Measurements from ENCODE around the gene GMPR.

The GMPR gene

DNA sequence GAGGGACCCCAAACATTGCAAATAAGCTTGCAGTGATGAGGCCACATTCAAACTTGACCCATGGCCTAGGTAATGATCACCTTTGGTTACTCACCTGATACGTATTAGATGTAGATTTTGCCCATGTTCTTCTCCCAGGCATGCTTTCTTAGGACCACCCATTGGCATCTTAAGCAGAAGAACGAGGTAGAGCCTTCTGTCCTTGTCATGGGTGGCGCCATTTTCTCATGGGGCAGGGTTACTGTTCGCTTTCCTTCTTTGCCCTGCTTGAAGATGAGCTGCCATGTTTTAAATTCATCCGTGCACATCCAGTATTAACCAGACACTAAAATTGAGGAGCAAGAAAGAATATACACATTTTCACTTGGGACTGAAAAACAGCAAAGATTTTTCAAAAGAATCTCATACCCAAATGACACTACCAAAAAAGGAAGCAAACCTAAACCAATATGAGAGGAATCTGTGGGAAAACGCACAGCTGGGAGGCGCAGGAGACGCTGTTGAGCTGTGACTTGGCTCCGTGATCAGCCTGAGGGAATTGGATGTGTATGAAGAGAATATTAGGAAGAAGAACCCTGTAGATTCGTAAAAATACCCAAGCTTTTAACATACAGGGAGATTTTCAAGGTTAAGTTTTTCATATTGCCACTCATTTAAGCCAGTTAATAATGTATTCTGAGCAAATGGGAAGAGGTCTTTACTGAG lies 36.6 kb downstream of the GMPR start:
- no peak for DNase-seq

DNA sequence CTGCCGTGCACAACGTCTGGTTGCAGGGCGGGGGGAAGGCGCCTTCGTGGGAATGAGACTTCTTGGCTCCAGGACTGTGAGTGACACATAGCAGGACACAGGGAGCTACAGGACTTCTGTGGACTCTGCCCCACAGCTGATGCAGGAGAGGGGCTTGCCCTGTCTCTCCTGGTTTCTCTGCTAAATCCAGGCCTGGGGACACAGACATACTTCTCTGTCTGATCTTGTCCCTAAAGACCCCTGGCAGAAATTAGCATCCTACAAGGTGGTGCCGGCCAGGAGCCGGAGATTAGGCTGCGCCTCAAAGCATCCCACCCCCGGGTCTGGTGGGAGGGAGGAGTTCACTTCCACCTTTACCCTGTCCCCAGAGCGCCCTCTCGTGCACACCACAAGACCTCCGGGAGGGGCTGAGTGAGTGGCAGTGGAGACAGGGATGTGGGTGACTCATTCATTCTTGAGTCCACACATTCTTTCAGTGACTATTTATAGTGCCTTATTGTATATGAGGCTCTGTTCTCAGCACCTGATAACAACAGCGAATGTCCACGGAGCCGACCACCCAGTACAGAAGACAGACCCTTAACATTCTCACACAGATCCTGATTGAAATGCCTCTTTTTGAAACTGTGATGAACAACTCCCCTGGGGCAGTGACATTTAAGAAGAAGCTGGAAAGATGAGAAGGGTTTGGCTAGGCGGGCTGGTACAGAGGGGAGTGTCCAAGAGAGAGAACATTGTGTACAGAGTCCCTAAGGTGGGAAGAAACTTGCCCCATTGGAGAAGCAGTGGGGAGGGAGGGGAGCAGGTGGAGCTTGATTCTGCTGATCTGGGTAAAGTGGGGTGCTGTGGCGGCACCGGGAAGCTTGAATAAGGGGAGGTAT lies 39.0 kb downstream of the GMPR start:
- no peak for DNase-seq

DNA sequence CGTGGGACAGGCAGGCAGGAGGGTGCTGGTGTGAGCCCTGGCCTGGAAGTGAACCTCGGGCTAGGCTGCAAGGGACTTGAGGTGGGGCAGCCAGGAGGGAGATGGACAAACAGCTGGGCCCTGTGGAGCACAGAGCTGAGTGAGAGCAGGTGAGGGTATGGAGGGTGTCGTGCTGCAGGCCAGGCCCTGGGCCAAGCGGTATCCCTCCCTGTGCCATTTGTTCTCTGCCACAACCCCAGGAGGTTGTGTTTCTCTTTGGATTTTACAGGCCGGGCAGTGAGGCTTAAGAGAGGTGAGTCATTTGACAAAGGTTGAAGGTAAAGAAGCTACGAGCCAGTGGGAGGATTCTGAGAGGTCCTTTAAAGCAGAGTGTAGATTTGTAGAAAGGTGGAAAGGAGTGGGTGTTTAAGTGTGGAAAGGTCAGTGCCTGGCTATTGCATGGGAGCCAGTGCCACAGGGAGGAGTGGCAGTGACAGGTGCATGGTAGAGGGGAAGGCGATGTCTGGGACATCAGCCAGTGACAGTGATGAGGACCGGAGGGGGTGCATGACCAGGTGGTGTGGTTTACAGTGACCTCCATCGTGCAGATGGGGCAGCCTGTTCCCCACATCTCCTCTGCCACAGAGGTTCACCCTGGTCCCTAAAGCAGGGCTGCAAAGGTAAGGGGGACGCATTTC lies 39.8 kb downstream of the GMPR start:
- DNase-seq: no peak

DNA sequence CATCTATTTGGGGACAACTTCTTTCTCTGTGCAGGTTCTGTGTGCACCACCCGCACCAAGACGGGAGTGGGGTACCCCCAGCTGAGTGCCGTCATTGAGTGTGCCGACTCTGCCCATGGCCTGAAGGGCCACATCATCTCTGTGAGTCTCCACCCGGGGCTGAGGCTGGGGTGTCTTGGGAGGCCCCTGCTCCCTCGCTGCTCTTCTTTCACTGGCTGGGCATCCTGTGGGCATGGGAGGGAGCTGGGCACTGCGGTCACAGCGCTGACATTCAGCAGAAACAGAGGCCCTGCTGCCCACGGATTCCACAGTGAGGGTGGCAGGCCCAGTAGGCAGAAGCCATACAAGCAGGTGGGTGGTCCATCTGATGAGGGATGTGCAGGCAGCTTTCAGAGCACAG lies 40.4 kb downstream of the GMPR start:
- no peak for DNase-seq

DNA sequence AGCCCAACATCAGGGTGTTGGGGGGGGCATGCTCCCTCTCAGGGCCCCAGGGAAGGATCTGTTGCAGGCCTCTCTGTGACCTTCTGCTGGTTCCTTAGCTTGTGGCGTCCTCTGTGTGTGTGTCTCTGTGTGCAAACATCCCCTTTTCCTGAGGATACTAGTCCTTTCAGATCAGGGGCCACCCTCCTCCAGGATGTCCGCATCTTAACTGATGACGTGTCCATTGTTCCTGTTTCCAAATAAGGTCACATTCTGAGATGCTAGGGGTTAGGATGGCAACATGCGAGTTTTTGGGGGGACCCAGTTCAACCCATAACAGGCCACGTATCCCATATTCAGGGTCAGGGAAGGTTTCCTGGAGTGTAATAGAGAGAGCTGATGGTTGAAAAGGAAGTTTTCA lies 40.9 kb downstream of the GMPR start:
- no peak for DNase-seq

DNA sequence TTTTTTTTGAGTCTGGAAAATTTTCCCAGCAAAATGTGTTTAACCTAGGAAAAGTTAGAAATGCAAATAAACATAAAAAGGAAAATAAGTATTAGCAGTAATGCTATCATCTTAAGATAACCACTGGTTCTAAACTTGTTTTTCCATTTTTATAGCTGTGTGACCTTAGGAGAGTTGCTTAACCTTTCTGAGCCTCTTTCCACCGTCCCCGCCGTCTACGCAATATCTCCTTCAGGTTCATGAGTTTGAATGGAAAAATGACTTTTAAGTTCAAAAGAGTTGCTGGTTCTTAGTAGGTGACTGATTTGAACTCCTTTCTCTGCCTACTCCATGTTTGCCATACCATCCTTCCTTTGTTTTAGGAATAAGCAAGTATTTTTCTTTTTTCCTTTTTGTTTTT lies 44.0 kb downstream of the GMPR start:
- DNase-seq: no peak

DNA sequence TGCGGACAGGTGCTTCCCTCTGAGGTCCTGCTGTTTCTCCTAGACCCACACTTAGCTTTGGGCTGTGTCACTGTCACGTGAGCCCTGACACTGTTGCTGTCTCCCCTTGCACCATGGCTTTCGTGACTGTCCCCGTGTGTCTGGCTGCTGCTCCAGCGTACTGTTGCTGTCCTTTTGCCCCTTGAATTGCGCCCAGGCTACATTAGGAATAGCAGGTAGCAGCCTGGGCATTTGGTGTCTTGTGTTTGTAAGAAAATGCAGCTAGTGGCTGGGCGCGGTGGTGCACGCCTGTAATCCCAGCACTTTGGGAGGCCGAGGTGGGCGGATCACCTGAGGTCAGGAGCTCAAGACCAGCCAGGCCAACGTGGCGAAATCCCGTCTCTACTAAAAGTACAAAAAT lies 46.1 kb downstream of the GMPR start:
- DNase-seq: no peak

DNA sequence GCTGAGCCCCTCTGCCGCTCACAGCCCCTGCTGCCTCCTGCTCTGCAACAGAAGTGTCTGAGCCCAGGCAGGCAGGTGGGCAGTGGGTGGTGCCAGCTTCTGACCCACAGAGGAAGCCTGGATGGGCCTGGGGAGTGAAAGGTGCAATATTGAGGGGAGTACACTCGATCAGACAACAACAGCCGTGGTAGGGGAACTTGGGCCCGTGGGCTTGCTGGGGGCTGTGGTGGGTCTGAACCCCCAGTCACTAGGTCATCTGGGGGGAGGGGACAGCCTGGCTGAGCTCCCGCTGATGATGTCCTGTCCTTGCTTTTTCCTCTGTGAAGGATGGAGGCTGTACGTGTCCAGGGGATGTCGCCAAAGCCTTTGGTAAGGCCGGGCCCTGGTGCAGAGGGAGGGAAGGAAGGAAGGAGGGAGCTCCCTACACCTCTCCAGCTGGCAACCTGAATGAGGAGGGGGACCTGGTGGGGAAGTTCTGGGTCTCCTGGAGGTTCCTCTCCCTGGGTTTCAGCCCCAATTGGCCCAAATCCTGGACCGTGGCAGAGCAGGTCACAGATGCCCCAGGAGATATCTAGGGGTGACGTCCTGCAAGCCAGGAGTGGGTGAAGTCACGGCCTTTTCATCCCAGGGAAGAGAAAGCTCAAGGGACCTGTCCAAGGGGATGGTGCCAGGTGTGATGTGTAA lies 47.2 kb downstream of the GMPR start:
- DNase-seq: no peak

DNA sequence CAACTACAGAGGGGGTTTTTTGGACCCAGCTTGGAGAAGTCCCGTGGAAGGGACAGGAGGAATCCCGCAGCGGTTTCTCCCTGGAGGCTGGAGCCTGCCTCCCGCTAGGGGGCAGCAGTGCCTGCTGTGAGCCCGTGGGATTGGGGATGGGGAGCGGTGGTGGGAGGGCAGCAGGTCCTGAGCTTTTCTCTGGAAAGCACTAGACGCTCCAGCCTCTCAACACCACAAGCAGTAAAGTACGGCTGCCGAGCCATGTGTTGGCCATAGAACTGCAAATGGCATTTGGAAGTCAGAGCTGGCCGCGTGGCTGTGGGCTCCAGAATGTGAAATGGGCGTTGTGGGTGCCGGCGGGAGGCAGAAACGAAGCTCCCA lies 47.8 kb downstream of the GMPR start:
- peak; percentile 25 for DNase-seq

DNA sequence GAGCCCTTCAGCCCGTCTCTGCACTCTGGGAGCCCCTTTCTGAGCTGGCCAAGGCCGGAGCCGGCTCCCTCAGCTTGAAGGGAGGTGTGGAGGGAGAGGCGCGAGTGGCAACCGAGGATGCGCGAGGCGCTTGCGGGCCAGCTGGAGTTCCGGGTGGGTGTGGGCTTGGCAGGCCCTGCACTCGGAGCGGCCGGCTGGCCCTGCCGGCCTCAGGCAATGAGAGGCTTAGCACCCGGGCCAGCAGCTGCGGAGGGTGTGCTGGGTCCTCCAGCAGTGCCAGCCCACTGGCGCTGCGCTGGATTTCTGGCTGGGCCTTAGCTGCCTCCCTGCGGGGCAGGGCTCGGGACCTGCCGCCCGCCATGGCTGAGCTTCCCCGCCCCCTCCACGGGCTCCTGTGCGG lies 49.8 kb downstream of the GMPR start:
- no peak for DNase-seq

DNA sequence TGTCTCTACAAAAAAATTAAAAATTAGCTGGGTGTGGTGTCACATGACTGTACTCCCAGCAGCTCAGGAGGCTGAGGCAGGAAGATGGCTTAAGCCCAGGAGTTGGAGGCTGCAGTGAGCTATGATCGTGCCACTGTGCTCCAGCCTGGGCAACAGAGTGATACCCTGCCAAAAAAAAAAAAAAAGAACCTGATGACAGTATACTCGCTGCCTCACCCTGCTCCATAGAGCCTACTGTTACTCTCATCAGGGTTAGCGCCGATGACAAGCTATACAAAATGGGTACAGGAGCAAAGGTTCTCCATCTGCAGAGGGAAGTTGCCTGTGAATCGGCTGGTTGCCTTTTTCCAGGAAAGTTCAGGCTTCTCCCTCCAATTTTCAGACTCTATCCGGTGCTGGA lies 53.4 kb downstream of the GMPR start:
- DNase-seq: no peak

DNA sequence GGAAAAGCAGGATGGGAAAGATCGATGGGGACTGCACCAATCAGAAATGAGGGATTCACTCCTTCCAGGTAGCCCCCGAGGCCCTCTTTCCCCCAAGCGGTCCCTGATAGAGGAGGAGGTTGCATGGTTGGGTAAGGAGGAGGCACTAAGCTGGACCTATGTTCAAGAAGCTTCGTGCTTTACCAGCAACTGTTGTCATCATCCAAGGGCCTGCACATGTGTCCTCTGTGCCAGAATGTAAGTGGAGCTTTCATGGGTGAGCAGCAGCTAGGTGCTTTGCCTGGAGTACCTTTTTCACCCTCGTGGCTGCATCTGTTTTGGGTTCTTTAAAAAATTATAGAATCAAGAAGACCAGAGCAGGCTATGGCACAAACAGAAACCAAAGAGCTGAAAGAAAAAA lies 54.0 kb downstream of the GMPR start:
- no peak for DNase-seq

DNA sequence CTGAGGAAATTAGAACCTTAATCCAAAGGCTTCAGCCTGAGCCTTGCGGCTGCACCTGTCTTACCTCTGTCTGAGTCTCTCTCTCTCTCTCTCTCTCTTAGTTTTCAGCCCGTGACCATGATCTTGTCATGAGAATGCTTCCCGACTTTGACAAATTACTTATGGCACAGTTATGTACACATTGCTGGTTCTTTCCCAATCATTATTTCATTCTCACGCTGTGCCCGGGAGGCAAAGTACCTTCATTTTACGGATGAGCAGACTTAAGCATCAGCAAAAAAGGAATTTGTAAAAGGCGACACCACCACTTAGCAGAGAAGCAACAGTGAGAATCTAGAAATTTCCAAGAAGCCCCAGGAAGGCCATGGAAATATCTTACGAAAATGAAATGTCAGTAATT lies 54.6 kb downstream of the GMPR start:
- no peak for DNase-seq

DNA sequence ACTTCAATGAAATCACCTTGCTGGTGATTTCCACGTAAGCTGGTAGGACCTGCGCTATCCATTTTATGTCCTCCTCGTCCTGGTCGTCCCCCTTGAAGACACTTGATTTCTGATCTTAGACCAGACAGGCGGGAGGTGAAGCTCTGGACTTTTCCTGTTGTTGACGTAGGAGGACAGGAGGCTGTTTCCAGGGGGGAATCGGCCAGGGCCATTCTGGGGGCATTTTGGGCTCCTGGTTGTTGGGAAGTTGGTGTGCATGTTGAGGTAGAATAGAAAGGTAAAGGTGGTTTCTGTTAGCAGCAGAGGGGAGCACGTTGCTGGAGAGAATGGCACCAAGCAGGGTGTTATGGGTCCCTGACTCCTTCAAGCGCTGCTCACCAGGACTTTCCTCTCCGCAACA lies 56.0 kb downstream of the GMPR start:
- DNase-seq: no peak

DNA sequence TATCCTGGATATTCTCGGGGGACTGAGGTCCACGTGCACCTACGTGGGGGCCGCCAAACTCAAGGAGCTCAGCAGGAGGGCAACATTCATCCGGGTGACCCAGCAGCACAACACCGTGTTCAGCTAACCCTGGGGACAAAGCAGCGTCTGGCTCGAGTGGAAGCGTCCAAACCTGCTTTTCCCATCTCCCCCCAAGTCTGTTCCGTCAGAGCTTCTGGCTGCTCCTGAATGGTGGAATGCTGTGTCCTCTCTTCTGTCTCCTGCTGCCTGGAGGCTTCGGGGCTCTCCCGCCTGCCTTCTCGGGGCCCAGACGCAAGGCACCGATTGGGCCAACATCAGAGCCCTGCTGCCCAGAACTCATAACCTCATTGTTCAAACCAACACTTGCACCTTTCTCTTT lies 56.7 kb downstream of the GMPR start:
- no peak for DNase-seq

DNA sequence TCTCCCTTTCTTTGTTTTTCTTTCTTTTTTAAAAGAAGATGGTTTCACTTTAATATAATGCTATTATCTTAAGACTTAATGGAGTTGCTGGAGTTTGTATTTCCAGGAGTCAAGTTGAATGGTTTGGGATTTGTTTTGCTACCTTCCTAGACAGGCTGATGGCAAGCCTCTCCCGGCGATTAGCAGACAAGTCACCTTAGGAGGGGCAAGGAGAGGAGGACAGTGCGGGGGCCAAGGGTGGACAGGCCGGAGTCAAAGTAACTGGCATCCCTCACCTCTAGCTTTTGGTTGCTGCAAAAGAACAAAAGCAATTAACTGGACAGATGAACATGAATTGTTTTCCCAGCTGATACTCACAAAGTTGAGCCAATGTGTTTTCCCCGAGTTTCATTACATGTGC lies 57.1 kb downstream of the GMPR start:
- DNase-seq: no peak

DNA sequence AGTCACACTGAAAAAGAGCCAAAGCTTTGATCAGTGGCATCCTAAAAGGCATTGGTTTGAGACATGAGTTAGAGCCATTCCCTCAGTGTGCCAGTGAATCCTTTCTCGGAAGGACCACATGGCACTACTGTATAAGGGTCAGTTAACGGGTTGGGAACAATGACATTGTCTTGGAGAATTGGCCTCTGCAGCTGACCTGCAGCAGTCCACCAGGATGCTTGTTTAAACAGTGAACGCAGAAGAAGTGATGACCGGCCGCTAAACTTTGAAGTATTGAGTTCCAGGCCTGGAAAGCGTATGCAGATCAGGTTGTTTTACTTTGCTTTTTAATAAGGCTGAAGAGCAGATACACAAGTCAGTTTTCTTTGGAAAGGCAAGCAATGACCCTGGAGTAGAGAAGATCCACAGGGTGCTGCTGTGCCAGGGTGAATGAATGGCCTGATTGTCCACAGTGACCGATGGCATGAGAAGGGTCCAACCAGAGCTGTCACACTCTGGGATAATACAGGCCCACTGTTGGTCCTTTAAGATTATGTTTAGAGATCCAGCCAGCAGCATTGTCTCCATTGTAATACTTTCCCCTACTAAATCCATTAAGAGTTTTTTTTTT lies 57.8 kb downstream of the GMPR start:
- DNase-seq: no peak

DNA sequence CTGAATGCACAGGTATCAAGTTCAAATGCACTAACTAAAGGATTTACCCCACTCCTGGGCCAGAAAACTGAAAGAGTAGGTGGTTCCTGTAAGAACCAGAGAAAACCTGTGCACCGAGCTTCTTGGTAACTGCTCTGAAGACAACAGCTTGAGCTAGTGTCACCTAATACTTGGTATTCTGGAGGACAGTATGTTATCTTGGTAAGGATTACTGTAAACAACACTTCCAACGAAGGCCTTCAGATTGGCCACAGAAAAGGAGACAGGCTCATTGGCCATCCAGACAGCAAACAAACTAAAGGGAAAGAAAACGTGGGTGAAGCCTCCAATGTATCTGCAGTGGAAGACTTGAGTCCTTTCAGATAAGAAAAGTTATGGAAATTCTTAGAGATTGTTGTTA lies 61.5 kb downstream of the GMPR start:
- no peak for DNase-seq

DNA sequence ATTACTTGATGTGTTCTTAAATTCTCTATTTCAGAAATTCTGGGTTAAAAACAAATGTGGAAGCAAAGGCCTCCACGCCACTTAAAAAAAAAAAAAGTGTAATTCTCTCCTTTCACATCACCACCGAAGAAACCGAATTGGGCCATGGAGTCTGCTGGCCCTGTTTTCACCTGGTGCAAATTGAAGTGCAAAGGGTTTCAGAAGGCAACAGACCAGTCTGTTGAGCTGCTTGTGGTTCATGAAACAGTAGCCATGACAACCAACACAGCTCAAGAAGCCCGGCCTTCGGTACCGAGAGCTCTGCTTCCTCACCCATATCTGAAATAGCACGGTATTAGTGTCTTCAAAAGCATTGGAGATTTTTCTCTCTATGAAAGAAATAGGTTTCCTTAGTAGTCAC lies 63.1 kb downstream of the GMPR start:
- DNase-seq: no peak

DNA sequence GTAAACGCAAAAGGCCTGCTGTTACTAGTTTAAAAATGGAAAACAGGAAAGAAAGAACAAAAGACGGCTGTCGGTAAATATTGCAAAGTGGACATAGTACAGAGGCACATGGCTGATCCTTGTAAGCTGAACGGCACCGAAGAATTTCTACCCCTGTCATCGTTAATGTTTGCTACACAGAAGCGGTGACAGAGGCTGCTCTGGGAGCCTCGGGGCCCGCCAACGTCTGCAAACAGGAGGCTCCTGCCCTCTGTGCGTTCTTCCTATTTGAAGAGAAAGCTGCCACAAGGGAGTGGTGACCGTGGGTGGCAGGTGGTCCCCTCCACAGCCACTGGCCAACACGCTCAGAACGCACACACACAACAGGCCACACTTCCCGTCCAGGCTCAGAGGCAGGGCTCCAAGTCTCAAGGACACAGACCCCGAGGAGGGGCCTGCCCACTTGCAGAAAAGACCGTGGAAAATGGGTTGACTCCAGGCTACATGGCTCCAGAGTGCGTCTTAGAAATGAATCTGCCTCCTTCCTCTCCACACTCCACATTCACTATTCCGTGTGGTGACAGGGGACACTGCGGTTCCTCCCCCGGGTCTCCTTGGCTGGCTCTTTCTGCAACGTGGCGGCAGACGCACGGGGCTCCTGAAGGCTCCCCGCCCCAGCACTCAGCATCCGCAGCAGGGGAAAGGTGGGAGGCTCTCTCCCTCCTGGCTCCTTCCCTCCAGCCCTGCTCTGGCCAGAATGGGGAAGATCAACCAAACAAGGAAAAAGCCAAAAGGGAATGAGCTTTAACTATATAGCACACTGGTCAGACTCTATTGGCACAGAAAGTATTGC lies 64.5 kb downstream of the GMPR start:
- DNase-seq: no peak

DNA sequence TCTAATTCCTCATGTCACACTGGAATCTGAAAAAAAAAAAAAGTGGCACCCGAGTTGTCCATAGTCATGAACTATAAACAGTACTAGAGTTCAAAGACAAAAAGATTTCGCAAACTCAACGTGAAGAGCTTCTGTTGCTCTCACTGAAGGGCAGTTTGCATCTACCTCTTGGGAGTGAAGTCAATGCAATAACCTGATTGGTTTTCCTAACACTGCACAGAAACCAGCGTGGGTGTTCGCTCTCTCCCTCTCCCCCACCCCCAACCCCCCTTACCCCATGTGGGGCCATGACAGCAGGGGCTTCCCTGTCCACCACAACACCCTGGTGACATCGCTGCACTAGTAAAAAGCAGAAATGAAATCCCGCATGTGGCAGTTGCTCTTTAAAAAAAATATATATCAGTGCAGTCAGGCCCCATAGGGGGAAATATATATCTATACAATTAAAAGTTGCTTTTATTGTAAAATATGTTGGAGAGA lies 66.9 kb downstream of the GMPR start:
- no peak for DNase-seq

DNA sequence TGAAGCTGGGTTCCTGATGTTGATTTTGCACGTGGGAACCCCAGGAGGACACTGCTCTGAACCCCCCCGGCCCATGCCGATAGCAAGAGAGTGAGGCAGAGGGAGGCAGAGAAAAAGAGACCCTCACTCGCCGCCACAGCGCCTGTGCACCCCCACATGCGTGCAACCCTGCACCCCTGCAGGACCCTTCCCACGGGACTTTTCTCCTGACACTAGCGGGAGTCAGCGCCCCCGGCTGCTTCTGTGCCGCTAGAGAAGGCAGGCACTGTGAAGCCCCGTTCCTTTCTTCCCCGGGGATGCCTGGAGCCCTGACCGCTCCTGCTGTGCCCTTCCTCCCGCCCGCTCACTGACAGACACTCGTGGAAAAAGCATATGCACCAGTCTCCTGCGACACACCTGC lies 67.4 kb downstream of the GMPR start:
- DNase-seq: no peak
